ENCODE data around the gene ATP2A3.
"Not testable (repeated sequence)": the region's sequence is repeated elsewhere in the genome, so short reads cannot be mapped to it uniquely, and the experiment has no call there.

ATP2A3 gene

GRCh38 chr17:3954086-3954485, 10.2 kb downstream of the ATP2A3 start:
- DNase-seq: no peak

- DNase-seq: no peak
Measured at GRCh38 chr17:3953542-3953941, 10.7 kb downstream of the ATP2A3 start.

GRCh38 chr17:3952186-3952585, 12.1 kb downstream of the ATP2A3 start:
- DNase-seq: no peak

- no peak for DNase-seq
Measured at GRCh38 chr17:3951420-3951819, 12.8 kb downstream of the ATP2A3 start.

- DNase-seq: no peak
Measured at GRCh38 chr17:3951003-3951402, 13.2 kb downstream of the ATP2A3 start.

GRCh38 chr17:3950584-3950983, 13.7 kb downstream of the ATP2A3 start:
- no peak for DNase-seq

GRCh38 chr17:3949418-3949817, 14.8 kb downstream of the ATP2A3 start:
- DNase-seq: no peak

GRCh38 chr17:3948551-3948950, 15.7 kb downstream of the ATP2A3 start:
- DNase-seq: not testable (repeated sequence)

- DNase-seq: no peak
Measured at GRCh38 chr17:3947318-3947810, 16.9 kb downstream of the ATP2A3 start.

GRCh38 chr17:3946711-3947235, 17.5 kb downstream of the ATP2A3 start:
- no peak for DNase-seq

GRCh38 chr17:3944485-3945388, 19.5 kb downstream of the ATP2A3 start:
- DNase-seq: no peak

- DNase-seq: no peak
Measured at GRCh38 chr17:3943240-3943891, 20.9 kb downstream of the ATP2A3 start.

GRCh38 chr17:3940965-3941698, 23.1 kb downstream of the ATP2A3 start:
- no peak for DNase-seq

GRCh38 chr17:3937359-3937758, 26.9 kb downstream of the ATP2A3 start:
- DNase-seq: no peak

- DNase-seq: peak; percentile 20
Measured at GRCh38 chr17:3935825-3936355, 28.3 kb downstream of the ATP2A3 start.

GRCh38 chr17:3935140-3935542, 29.1 kb downstream of the ATP2A3 start:
- DNase-seq: peak; percentile 64

- no peak for DNase-seq
Measured at GRCh38 chr17:3929764-3930163, 34.5 kb downstream of the ATP2A3 start.

- DNase-seq: no peak
Measured at GRCh38 chr17:3929181-3929580, 35.1 kb downstream of the ATP2A3 start.

GRCh38 chr17:3928406-3928805, 35.8 kb downstream of the ATP2A3 start:
- DNase-seq: no peak

GRCh38 chr17:3927628-3928340, 36.5 kb downstream of the ATP2A3 start:
- no peak for DNase-seq

GRCh38 chr17:3926860-3927627, 37.2 kb downstream of the ATP2A3 start:
- no peak for DNase-seq

All from HCEC 1CT (cell line).